ENCODE results near the gene PCCA. TPM values are rescaled to one million over a fixed set of nuclear protein-coding genes. Genes with fewer than 3 reads are reported as not detected.

PCCA gene
- total RNA-seq, 4 donors from 2014 or later: 34.6 to 58.4 (median 40.1) TPM

GRCh38 chr13:100511466-100511865 is 422.6 kb downstream of the PCCA start:
- no peaks in the 10 kb centered on the region for H3K27me3 ChIP-seq
- 69 to 80% methylated on average over 7 of the region's 7 CpGs for WGBS, 2 donors (ENCODE audit: low coverage in 1 of 2)
- peaks cover 0 to 20% (median 0%) of the 10 kb centered on the region in 3 donors for H3K4me1 ChIP-seq
- no peak for TF ChIP-seq POLR2A (IDR thresholded peaks at IDR 0.05)
- TF ChIP-seq EP300 (IDR thresholded peaks at IDR 0.05): no peak
- no peak for TF ChIP-seq CTCF (IDR thresholded peaks at IDR 0.05)
- no peak for TF ChIP-seq POLR2AphosphoS5 (IDR thresholded peaks at IDR 0.05)
- H3K36me3 ChIP-seq: no peaks in the 10 kb centered on the region
- H3K9me3 ChIP-seq: no peaks in the 10 kb centered on the region
- H3K27ac ChIP-seq: no peak overlapping the region
- ATAC-seq: no peak
- H3K4me3 ChIP-seq: no peak overlapping the region

- no peak for ATAC-seq
- no peak overlapping the region for H3K4me3 ChIP-seq
- no peaks in the 10 kb centered on the region for H3K9me3 ChIP-seq
- peaks cover 0 to 20% (median 0%) of the 10 kb centered on the region in 3 donors for H3K4me1 ChIP-seq
- 91% methylated on average over 9 of the region's 9 CpGs; no CpG with 5 or more reads in 1 of the 2 donors for WGBS, 2 donors (ENCODE audit: low coverage in 1 of 2)
- no peaks in the 10 kb centered on the region for H3K36me3 ChIP-seq
- H3K27ac ChIP-seq: no peak overlapping the region
- no peak for TF ChIP-seq CTCF (IDR thresholded peaks at IDR 0.05)
- TF ChIP-seq POLR2AphosphoS5 (IDR thresholded peaks at IDR 0.05): no peak
- no peak for TF ChIP-seq POLR2A (IDR thresholded peaks at IDR 0.05)
- TF ChIP-seq EP300 (IDR thresholded peaks at IDR 0.05): no peak
- H3K27me3 ChIP-seq: no peaks in the 10 kb centered on the region
Observed at GRCh38 chr13:100512422-100512821, 423.5 kb downstream of the PCCA start.

- peaks cover 0 to 20% (median 0%) of the 10 kb centered on the region in 3 donors for H3K4me1 ChIP-seq
- ATAC-seq: no peak
- no peaks in the 10 kb centered on the region for H3K36me3 ChIP-seq
- WGBS, 2 donors (ENCODE audit: low coverage in 1 of 2): 60 to 92% methylated on average over 2 to 3 of the region's 3 CpGs
- no peak overlapping the region for H3K4me3 ChIP-seq
- H3K9me3 ChIP-seq: no peaks in the 10 kb centered on the region
- no peaks in the 10 kb centered on the region for H3K27me3 ChIP-seq
- no peak for TF ChIP-seq POLR2AphosphoS5 (IDR thresholded peaks at IDR 0.05)
- TF ChIP-seq POLR2A (IDR thresholded peaks at IDR 0.05): no peak
- no peak for TF ChIP-seq CTCF (IDR thresholded peaks at IDR 0.05)
- TF ChIP-seq EP300 (IDR thresholded peaks at IDR 0.05): no peak
- no peak overlapping the region for H3K27ac ChIP-seq
Observed at GRCh38 chr13:100513171-100513570, 424.3 kb downstream of the PCCA start.

- no peaks in the 10 kb centered on the region for H3K36me3 ChIP-seq
- H3K27ac ChIP-seq: peak overlapping the region in 2 of 4 donors; percentile 25 to 37
- peak; percentile 81 for ATAC-seq
- TF ChIP-seq EP300 (IDR thresholded peaks at IDR 0.05): no peak
- peak; percentile 78 for TF ChIP-seq POLR2AphosphoS5 (IDR thresholded peaks at IDR 0.05)
- no peak for TF ChIP-seq POLR2A (IDR thresholded peaks at IDR 0.05)
- TF ChIP-seq CTCF (IDR thresholded peaks at IDR 0.05): no peak
- H3K4me3 ChIP-seq: no peak overlapping the region
- peaks cover 0 to 20% (median 0%) of the 10 kb centered on the region in 3 donors for H3K4me1 ChIP-seq
- H3K9me3 ChIP-seq: no peaks in the 10 kb centered on the region
- H3K27me3 ChIP-seq: no peaks in the 10 kb centered on the region
- WGBS, 2 donors (ENCODE audit: low coverage in 1 of 2): 49 to 50% methylated on average over 8 of the region's 8 CpGs
Observed at GRCh38 chr13:100513987-100514670, 425.2 kb downstream of the PCCA start.
